GM12878 (cell line): ENCODE measurements around the gene TSTD2. TPM values are rescaled to one million over a fixed set of nuclear protein-coding genes. Genes with fewer than 3 reads are reported as not detected.

Source experiments
- ATAC-seq: fragments of 200-7000 bp; cut with Tn5 transposase; 3 replicates; pipeline ENCODE4 v1.9.1; 2020; ENCODE audit warnings: mild to moderate bottlenecking, moderate library complexity
- BruUV-seq: library from RNA; stranded (reverse); fragments of 400-500 nt; replicated peaks from 2 replicates; lab custom pipeline; 2021; lab: Mats Ljungman, UMichigan
- CTCF ChIA-PET: fragments of 300-600 bp; sonication (Branson Sonifier 250); formaldehyde crosslinking; extraction: SDS; loops from one replicate; lab custom pipeline; 2021; ENCODE audit warnings: inconsistent platforms; lab: Yijun Ruan, JAX
- POLR2A ChIA-PET: fragments of 350-600 bp; formaldehyde crosslinking; extraction: SDS; loops from one replicate; lab custom pipeline; 2021; ENCODE audit warnings: inconsistent platforms; lab: Charles Lee
- RAD21 ChIA-PET: fragments of 300-600 bp; sonication (Branson Sonifier 250); formaldehyde crosslinking; loops from one replicate; lab custom pipeline; 2023; ENCODE audit warnings: antibody characterized with exemption; ENCODE audit not compliant: unreplicated experiment; lab: Charles Lee
- SMC1A ChIA-PET: fragments of 300-600 bp; sonication (Branson Sonifier 250); formaldehyde crosslinking; loops from one replicate; lab custom pipeline; 2023; ENCODE audit not compliant: unreplicated experiment, uncharacterized antibody; lab: Charles Lee
- DNase-seq: peaks from one replicate; pipeline ENCODE4 v3.0.0-alpha.2; 2011; ENCODE audit warnings: low read depth, low spot score
- FAIRE-seq: peaks from 3 replicates; lab custom pipeline; 2011; peaks lifted over from hg19 to GRCh38; lab: Jason Lieb, UNC
- H2AFZ ChIP-seq: 2 replicates; pipeline ENCODE4 v1.6.0; 2011; ENCODE audit warnings: low read depth, low read length, control low read depth; ENCODE audit not compliant: control insufficient read depth
- H3K27ac ChIP-seq: 2 replicates; pipeline ENCODE4 v1.5.1; 2011; ENCODE audit warnings: control low read depth; ENCODE audit not compliant: control insufficient read depth, insufficient read depth
- H3K27me3 ChIP-seq, 2 experiments: replicated peaks in 1 of 2; 2 replicates each; pipeline versions ENCODE4 v1.6.0 to v1.6.1; 2011; ENCODE audit warnings: low read length in 1 of 2; ENCODE audit not compliant: control insufficient read depth in 2 of 2, insufficient read depth in 2 of 2
- H3K36me3 ChIP-seq, 2 experiments: 2 replicates each; pipeline ENCODE4 v1.5.1; 2011; ENCODE audit warnings: low read length in 1 of 2; ENCODE audit not compliant: control insufficient read depth in 2 of 2, insufficient read depth in 2 of 2
- H3K4me1 ChIP-seq: 2 replicates; pipeline ENCODE4 v1.6.1; 2011; ENCODE audit warnings: mild to moderate bottlenecking, low read length, moderate library complexity, mixed read lengths; ENCODE audit not compliant: control insufficient read depth, insufficient read depth
- H3K4me2 ChIP-seq: 2 replicates; pipeline ENCODE4 v1.6.0; 2011; ENCODE audit warnings: control low read depth; ENCODE audit not compliant: control insufficient read depth, insufficient read depth
- H3K4me3 ChIP-seq: fragments of 200-600 bp; sonication (generic); 2 replicates; pipeline ENCODE4 v1.5.1; 2016
- H3K79me2 ChIP-seq: 2 replicates; pipeline ENCODE4 v1.6.0; 2011; ENCODE audit warnings: low read length; ENCODE audit not compliant: control insufficient read depth, insufficient read depth
- H3K9ac ChIP-seq: 2 replicates; pipeline ENCODE4 v1.8.0; 2011; ENCODE audit warnings: low read length, control low read depth, mixed read lengths; ENCODE audit not compliant: control insufficient read depth, insufficient read depth
- H3K9me3 ChIP-seq: replicated peaks from 3 replicates; pipeline ENCODE4 v1.5.1; 2011; ENCODE audit warnings: mild to moderate bottlenecking, low read length; ENCODE audit not compliant: control insufficient read depth, insufficient read depth
- H4K20me1 ChIP-seq: 2 replicates; pipeline ENCODE4 v1.6.0; 2011; ENCODE audit not compliant: control insufficient read depth, insufficient read depth
- ATF2 ChIP-seq: IDR thresholded peaks from 2 replicates; pipeline ENCODE4 v1.6.1; 2012; ENCODE audit warnings: low read length, inconsistent platforms
- BACH1 ChIP-seq: fragments of 450-650 bp; IDR thresholded peaks from 2 replicates; pipeline ENCODE4 v1.6.1; 2017; ENCODE audit warnings: mild to moderate bottlenecking, borderline replicate concordance
- MTA2 ChIP-seq: fragments of 450-650 bp; IDR thresholded peaks from 2 replicates; pipeline ENCODE4 v1.6.1; 2016; ENCODE audit warnings: low read depth, mild to moderate bottlenecking, moderate library complexity
- SIN3A ChIP-seq: IDR thresholded peaks from 2 replicates; pipeline ENCODE4 v1.6.1; 2012; ENCODE audit warnings: low read depth, low read length, improper control_type of control experiment
- SKIL ChIP-seq: fragments of 450-650 bp; IDR thresholded peaks from 2 replicates; pipeline ENCODE4 v1.6.1; 2017; ENCODE audit warnings: mild to moderate bottlenecking, low read depth, inconsistent platforms; ENCODE audit not compliant: poor library complexity, severe bottlenecking
- SREBF1 ChIP-seq: IDR thresholded peaks from 2 replicates; pipeline ENCODE4 v1.6.1; 2012; ENCODE audit warnings: mild to moderate bottlenecking, low read length
- WGBS: methylation state at CpG from one replicate; pipeline ENCODE4 v1.1.6; 2016; ENCODE audit warnings: low lambda C conversion rate; ENCODE audit not compliant: insufficient replicate concordance, insufficient coverage; ENCODE audit errors: missing lambda C conversion rate; 5-methylcytosine and 5-hydroxymethylcytosine counted together
- in situ Hi-C: fragments of 300-500 bp; cut with MboI; formaldehyde crosslinking; loops from 9 replicates; pipeline ENCODE4 v1.14.3; 2018; ENCODE audit warnings: mixed read lengths
- intact Hi-C: fragments of 100-400 bp; cut with micrococcal nuclease; formaldehyde crosslinking; loops from one replicate; pipeline ENCODE4 v1.14.2; 2022; ENCODE audit not compliant: unreplicated experiment
- polyA plus RNA-seq, 11 experiments: library from polyadenylated mRNA; depleted of rRNA in 4 of 11; unstranded in 6 of 11; stranded (reverse) in 5 of 11; fragments of >200 nt; fragmentation: Nextera tagmentation in 4 of 11; fragmentation: Illumina TruSeq in 1 of 11; extraction: Ambion mirVana in 4 of 11; extraction: Trizol in 1 of 11; gene quantifications; 1 replicate in 1 of 11; 2 replicates in 10 of 11; pipeline versions ENCODE4 v1.2.1 to v1.2.3, GENCODE V29; 2011 to 2016; ENCODE audit warnings: inconsistent platforms in 2 of 11, missing spikeins in 2 of 11, low read depth in 1 of 11
- total RNA-seq, 4 experiments: library from RNA; depleted of rRNA in 3 of 4; stranded (reverse); fragments of >200 nt in 3 of 4; fragmentation: Illumina TruSeq in 1 of 4; extraction: Trizol in 1 of 4; gene quantifications; 2 replicates each; pipeline versions ENCODE4 v1.2.1 to v1.2.3, GENCODE V29; 2013 to 2021
- TF ChIP-seq, protein P1 (sequence below): fragments of 450-650 bp; IDR thresholded peaks from 2 replicates; pipeline ENCODE4 v1.6.1; 2017; ENCODE audit warnings: mild to moderate bottlenecking

TSTD2 gene
- total and polyA plus RNA-seq, 10 of the 15 experiments (the other 5 are each of a cell fraction or from before 2014, with no cell fraction given) = 5.0 to 30.6 (median 14.1) TPM

DNA sequence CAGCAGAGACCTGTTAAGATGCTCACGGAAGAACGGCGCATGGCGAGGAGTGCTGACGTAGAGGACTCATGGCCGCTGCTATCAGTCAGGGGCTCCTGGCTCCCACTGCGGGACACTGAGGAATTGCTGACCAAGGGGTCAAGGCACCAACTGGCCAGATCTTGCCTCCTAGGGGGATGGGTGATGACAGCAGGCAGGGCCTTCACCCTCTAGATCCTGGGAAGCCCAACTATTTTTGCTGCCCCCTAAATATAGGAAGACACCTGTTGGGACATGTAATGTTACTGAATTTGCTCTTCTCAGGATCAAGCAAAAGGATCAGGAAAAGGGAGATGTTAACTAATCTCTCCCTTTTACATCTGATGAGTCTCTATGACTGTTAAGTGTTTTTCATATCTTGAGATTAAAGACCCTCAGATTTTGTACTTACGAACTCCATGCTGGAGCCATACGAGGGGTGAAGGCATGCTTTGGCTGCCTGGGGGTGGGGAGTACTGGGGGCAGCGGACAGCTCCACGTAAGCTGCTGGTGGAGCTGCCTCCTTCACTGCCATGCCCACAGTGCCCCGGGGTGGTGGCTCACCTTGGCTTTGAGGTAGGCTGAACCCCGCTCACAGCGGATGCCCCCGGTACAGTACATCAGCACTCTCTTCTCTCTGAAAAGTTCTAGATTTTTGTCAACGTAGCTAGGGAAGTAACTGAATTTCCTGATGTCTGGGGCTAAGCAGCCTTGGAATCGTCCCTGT is 28.1 kb downstream of the TSTD2 start:
- peaks cover 19 to 21% of the 10 kb centered on the region in 2 experiments for H3K36me3 ChIP-seq
- intact Hi-C loops = no loop called here
- no peak overlapping the region for H3K27ac ChIP-seq
- DNase-seq (no peak), ATAC-seq (no peak), FAIRE-seq (no peak)
- no peak overlapping the region for H3K4me3 ChIP-seq
- no peak overlapping the region for H2AFZ ChIP-seq
- TF ChIP-seq BACH1 (no peak), SIN3A (no peak), SREBF1 (no peak)
- in situ Hi-C loops = loop anchor here (5.0 to 25.0 kb wide), 2 partner anchors 138 to 743 kb away; partner anchors contain the start of gene ZNF782
- no peak overlapping the region for H3K9ac ChIP-seq
- no peak overlapping the region for H3K4me2 ChIP-seq
- H3K4me1 ChIP-seq = no peaks in the 10 kb centered on the region
- CTCF ChIA-PET = interaction anchor here (13.0 to 17.1 kb wide), 2 partner anchors 9 to 135 kb away, joined by 215 to 573 read pairs; no protein-coding TSS in a partner anchor
- SMC1A ChIA-PET = interaction anchor here (1.6 to 16.6 kb wide), 2 partner anchors 10 to 134 kb away, joined by 5 to 377 read pairs; no protein-coding TSS in a partner anchor
- H4K20me1 ChIP-seq = no peaks in the 10 kb centered on the region
- POLR2A ChIA-PET = no interaction called here
- RAD21 ChIA-PET = interaction anchor here (13.2 kb wide), 1 partner anchor 135 kb away, joined by 306 read pairs; no protein-coding TSS in a partner anchor
- no peaks in the 10 kb centered on the region for H3K9me3 ChIP-seq
- BruUV-seq = no TSS peak
- 92% methylated on average over 17 of the region's 17 CpGs for WGBS
- no peaks in the 10 kb centered on the region for H3K27me3 ChIP-seq
- H3K79me2 ChIP-seq = no peaks in the 10 kb centered on the region

DNA sequence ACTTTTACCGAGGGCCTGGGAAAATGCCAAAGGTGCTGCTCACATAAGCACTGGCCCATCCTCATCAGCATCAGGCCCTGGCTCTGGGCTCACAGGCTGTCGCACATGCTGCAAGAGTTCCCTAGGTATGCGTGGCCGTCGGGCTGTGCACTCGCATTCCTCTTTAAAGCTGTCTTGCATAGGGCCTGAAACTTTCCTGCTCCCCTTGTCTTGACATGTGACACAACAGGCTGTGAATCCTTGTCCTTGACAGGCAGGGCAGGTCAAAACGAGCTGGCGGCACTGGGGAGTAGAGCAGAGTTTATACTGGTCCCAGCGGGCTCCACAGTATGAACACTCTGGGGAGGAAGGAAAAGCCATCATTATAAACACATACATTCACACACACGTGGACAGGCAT is 30.7 kb downstream of the TSTD2 start:
- 97% methylated on average over 10 of the region's 10 CpGs for WGBS
- intact Hi-C loops = no loop called here
- RAD21 ChIA-PET = interaction anchor here (13.2 kb wide), 1 partner anchor 132 kb away, joined by 306 read pairs; no protein-coding TSS in a partner anchor
- TF ChIP-seq, protein P1, sequence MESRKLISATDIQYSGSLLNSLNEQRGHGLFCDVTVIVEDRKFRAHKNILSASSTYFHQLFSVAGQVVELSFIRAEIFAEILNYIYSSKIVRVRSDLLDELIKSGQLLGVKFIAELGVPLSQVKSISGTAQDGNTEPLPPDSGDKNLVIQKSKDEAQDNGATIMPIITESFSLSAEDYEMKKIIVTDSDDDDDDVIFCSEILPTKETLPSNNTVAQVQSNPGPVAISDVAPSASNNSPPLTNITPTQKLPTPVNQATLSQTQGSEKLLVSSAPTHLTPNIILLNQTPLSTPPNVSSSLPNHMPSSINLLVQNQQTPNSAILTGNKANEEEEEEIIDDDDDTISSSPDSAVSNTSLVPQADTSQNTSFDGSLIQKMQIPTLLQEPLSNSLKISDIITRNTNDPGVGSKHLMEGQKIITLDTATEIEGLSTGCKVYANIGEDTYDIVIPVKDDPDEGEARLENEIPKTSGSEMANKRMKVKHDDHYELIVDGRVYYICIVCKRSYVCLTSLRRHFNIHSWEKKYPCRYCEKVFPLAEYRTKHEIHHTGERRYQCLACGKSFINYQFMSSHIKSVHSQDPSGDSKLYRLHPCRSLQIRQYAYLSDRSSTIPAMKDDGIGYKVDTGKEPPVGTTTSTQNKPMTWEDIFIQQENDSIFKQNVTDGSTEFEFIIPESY = no peak
- TF ChIP-seq SKIL (no peak), MTA2 (no peak), ATF2 (no peak)

More for the DNA sequence above, 30.7 kb downstream of the TSTD2 start:
- Histone ChIP-seq H4K20me1 (no peaks in the 10 kb centered on the region), H3K79me2 (no peaks in the 10 kb centered on the region), H3K27ac (no peak overlapping the region), H3K9ac (no peak overlapping the region), H3K4me1 (peaks cover 7% of the 10 kb centered on the region; the same call in 1 of the 2 replicates), H3K27me3 (no peaks in the 10 kb centered on the region), H3K4me2 (no peak overlapping the region), H3K4me3 (no peak overlapping the region), H2AFZ (no peak overlapping the region), H3K9me3 (no peaks in the 10 kb centered on the region), H3K36me3 (peaks cover 16 to 18% of the 10 kb centered on the region in 2 experiments)
- no peak for FAIRE-seq
- POLR2A ChIA-PET = no interaction called here
- CTCF ChIA-PET = interaction anchor here (0.9 to 17.1 kb wide), 4 partner anchors 9 to 132 kb away, joined by 3 to 573 read pairs (median 112); partner anchors contain the start of gene TMOD1
- no peak for DNase-seq
- BruUV-seq = no TSS peak
- no peak for ATAC-seq
- in situ Hi-C loops = loop anchor here (5.0 to 25.0 kb wide), 2 partner anchors 135 to 740 kb away; partner anchors contain the start of gene ZNF782
- SMC1A ChIA-PET = interaction anchor here (0.5 to 16.6 kb wide), 6 partner anchors 9 to 132 kb away, joined by 3 to 377 read pairs (median 4); no protein-coding TSS in a partner anchor
